H1 (cell line): ENCODE measurements around the gene YAF2. TPM values are rescaled to one million over a fixed set of nuclear protein-coding genes. Genes with fewer than 3 reads are reported as not detected.

Source experiments
- ASH2L ChIP-seq: fragments of 200-600, 300-600 bp; sonication (generic); IDR thresholded peaks from one replicate; pipeline ENCODE4 v1.7.1; 2017; ENCODE audit warnings: low read length
- RFX5 ChIP-seq: IDR thresholded peaks from 2 replicates; pipeline ENCODE4 v1.6.1; 2011; ENCODE audit warnings: low read depth, low read length, improper control_type of control experiment, borderline replicate concordance
- SP1 ChIP-seq: IDR thresholded peaks from 2 replicates; pipeline ENCODE4 v1.6.1; 2011; ENCODE audit warnings: low read depth, low read length
- TBP ChIP-seq: IDR thresholded peaks from 2 replicates; pipeline ENCODE4 v1.6.1; 2011; ENCODE audit warnings: low read depth, low read length, improper control_type of control experiment
- polyA plus RNA-seq, 7 experiments: library from polyadenylated mRNA; depleted of rRNA in 3 of 7; stranded (reverse) in 5 of 7; unstranded in 2 of 7; fragments of >200 nt in 5 of 7; fragments of 200-250 nt in 2 of 7; gene quantifications; 1 replicate in 5 of 7; 2 replicates in 1 of 7; 4 replicates in 1 of 7; pipeline versions ENCODE4 v1.2.1 to v1.2.3, GENCODE V29; 2011 to 2013; ENCODE audit warnings: missing spikeins in 2 of 7, mixed read lengths in 2 of 7
- total RNA-seq: library from RNA; stranded (reverse); fragmentation: NEBNext Ultra II Directional; extraction: Animal tissue kit (Norgen Biotek cat#: 25700); gene quantifications from 2 replicates; pipeline ENCODE4 v1.2.1, GENCODE V29; 2021

The YAF2 gene
- total and polyA plus RNA-seq, 2 of the 8 experiments (the other 6 are each of a cell fraction or from before 2014, with no cell fraction given): 0.50 to 2.2 TPM

GRCh38 chr12:42166501-42166900 lies 71.5 kb downstream of the YAF2 start (continued):
- TF ChIP-seq ASH2L (no peak), TBP (no peak), RFX5 (no peak), SP1 (no peak)
- TF ChIP-seq, all 59 proteins: peak for 0
